IMR-90 (cell line): ENCODE results near the gene MAPK8IP1. TPM values are rescaled to one million over a fixed set of nuclear protein-coding genes. Genes with fewer than 3 reads are reported as not detected.

Source experiments
- ATAC-seq: fragments of 200-7000 bp; cut with Tn5 transposase; 2 replicates; pipeline ENCODE4 v1.9.1; 2020; ENCODE audit warnings: low read depth, mild to moderate bottlenecking, moderate library complexity
- BruUV-seq: library from RNA; stranded (reverse); fragments of 400-500 nt; replicated peaks from 2 replicates; lab custom pipeline; 2021; lab: Mats Ljungman, UMichigan
- CTCF ChIA-PET: fragments of 300-600 bp; formaldehyde crosslinking; extraction: SDS; loops from one replicate; lab custom pipeline; 2021; ENCODE audit warnings: antibody characterized with exemption; lab: Yijun Ruan, JAX
- POLR2A ChIA-PET: fragments of 300-600 bp; sonication (Branson Sonifier 250); formaldehyde crosslinking; loops from one replicate; lab custom pipeline; 2022; ENCODE audit warnings: antibody characterized with exemption; ENCODE audit not compliant: unreplicated experiment; lab: Charles Lee
- DNase-seq: peaks from one replicate; pipeline ENCODE4 v3.0.0; 2013
- H2AFZ ChIP-seq: replicated peaks from 2 replicates; pipeline ENCODE3; 2013; ENCODE audit warnings: low read length, mild to moderate bottlenecking; ENCODE audit not compliant: poor library complexity
- H2AK5ac ChIP-seq: 2 replicates; pipeline ENCODE4 v1.6.1; 2013; ENCODE audit warnings: low read depth, low read length, inconsistent platforms
- H2AK9ac ChIP-seq: replicated peaks from 2 replicates; pipeline ENCODE3; 2013; ENCODE audit warnings: mild to moderate bottlenecking, low read depth, low read length, moderate library complexity; ENCODE audit not compliant: poor library complexity
- H2BK120ac ChIP-seq: 2 replicates; pipeline ENCODE4 v1.6.1; 2013; ENCODE audit warnings: low read depth, low read length, inconsistent platforms
- H2BK15ac ChIP-seq: 3 replicates; pipeline ENCODE4 v1.6.1; 2013; ENCODE audit warnings: low read depth, low read length, inconsistent platforms
- H2BK20ac ChIP-seq: 2 replicates; pipeline ENCODE4 v1.6.1; 2013; ENCODE audit warnings: low read depth, mild to moderate bottlenecking, inconsistent platforms, low read length, moderate library complexity
- H2BK5ac ChIP-seq: 2 replicates; pipeline ENCODE4 v1.6.1; 2013; ENCODE audit warnings: mild to moderate bottlenecking, low read depth, low read length, inconsistent platforms; ENCODE audit not compliant: poor library complexity, severe bottlenecking
- H3K14ac ChIP-seq: replicated peaks from 2 replicates; pipeline ENCODE4 v1.6.1; 2013; ENCODE audit warnings: low read depth, low read length, inconsistent platforms
- H3K18ac ChIP-seq: 2 replicates; pipeline ENCODE4 v1.6.1; 2013; ENCODE audit warnings: low read depth, low read length, control low read depth
- H3K23ac ChIP-seq: 2 replicates; pipeline ENCODE4 v1.6.1; 2013; ENCODE audit warnings: low read depth, low read length, inconsistent platforms
- H3K27ac ChIP-seq: 2 replicates; pipeline ENCODE4 v1.5.1; 2013; ENCODE audit warnings: mild to moderate bottlenecking, control low read depth, low read length; ENCODE audit not compliant: insufficient read depth
- H3K27me3 ChIP-seq: 2 replicates; pipeline ENCODE4 v1.6.1; 2013; ENCODE audit warnings: low read length; ENCODE audit not compliant: control insufficient read depth, insufficient read depth
- H3K36me3 ChIP-seq: 2 replicates; pipeline ENCODE4 v1.6.1; 2013; ENCODE audit warnings: low read length, mixed read lengths; ENCODE audit not compliant: control insufficient read depth, insufficient read depth
- H3K4ac ChIP-seq: 2 replicates; pipeline ENCODE4 v1.6.1; 2013; ENCODE audit warnings: low read depth, low read length, inconsistent platforms
- H3K4me1 ChIP-seq: 2 replicates; pipeline ENCODE4 v1.6.1; 2013; ENCODE audit warnings: low read length, mixed read lengths; ENCODE audit not compliant: control insufficient read depth, insufficient read depth
- H3K4me2 ChIP-seq: 2 replicates; pipeline ENCODE4 v1.6.1; 2013; ENCODE audit warnings: low read depth, mild to moderate bottlenecking, control low read depth, low read length, moderate library complexity
- H3K4me3 ChIP-seq: 2 replicates; pipeline ENCODE4 v1.5.1; 2013; ENCODE audit warnings: low read depth, mild to moderate bottlenecking, control low read depth, low read length, moderate library complexity; ENCODE audit not compliant: insufficient read depth
- H3K56ac ChIP-seq: 2 replicates; pipeline ENCODE4 v1.6.1; 2013; ENCODE audit warnings: low read length, inconsistent platforms; ENCODE audit not compliant: insufficient read depth; ENCODE audit errors: extremely low read depth
- H3K79me1 ChIP-seq, 2 experiments: 2 replicates each; pipeline ENCODE4 v1.6.1; 2013; ENCODE audit warnings: low read length in 2 of 2, inconsistent platforms in 1 of 2, low read depth in 1 of 2
- H3K9ac ChIP-seq: 2 replicates; pipeline ENCODE4 v1.6.1; 2013; ENCODE audit warnings: low read depth, low read length, control low read depth
- H3K9me1 ChIP-seq: 2 replicates; pipeline ENCODE4 v1.6.1; 2013; ENCODE audit warnings: low read length, inconsistent platforms; ENCODE audit not compliant: insufficient read depth
- H3K9me3 ChIP-seq: 2 replicates; pipeline ENCODE4 v1.6.1; 2013; ENCODE audit warnings: low read length; ENCODE audit not compliant: control insufficient read depth, insufficient read depth
- H4K20me1 ChIP-seq: 2 replicates; pipeline ENCODE4 v1.6.1; 2013; ENCODE audit warnings: low read length, inconsistent platforms; ENCODE audit not compliant: insufficient read depth
- H4K5ac ChIP-seq: 2 replicates; pipeline ENCODE4 v1.6.1; 2013; ENCODE audit warnings: mild to moderate bottlenecking, low read depth, low read length, control low read depth
- H4K8ac ChIP-seq, 2 experiments: 2 replicates each; pipeline ENCODE4 v1.6.1; 2013; ENCODE audit warnings: low read depth in 2 of 2, low read length in 2 of 2, control low read depth in 1 of 2, inconsistent platforms in 1 of 2
- H4K91ac ChIP-seq: 2 replicates; pipeline ENCODE4 v1.6.1; 2013; ENCODE audit warnings: low read depth, low read length, inconsistent platforms; ENCODE audit not compliant: insufficient read depth
- BHLHE40 ChIP-seq: fragments of 150-350 bp; IDR thresholded peaks from 2 replicates; pipeline ENCODE4 v1.6.1; 2016; ENCODE audit warnings: mild to moderate bottlenecking, low read depth, low read length
- CEBPB ChIP-seq: IDR thresholded peaks from 2 replicates; pipeline ENCODE4 v1.6.1; 2012; ENCODE audit warnings: low read depth, low read length, improper control_type of control experiment
- CHD1 ChIP-seq: IDR thresholded peaks from 2 replicates; pipeline ENCODE4 v1.6.1; 2012; ENCODE audit warnings: low read depth, low read length, improper control_type of control experiment
- FOS ChIP-seq: fragments of 150-350 bp; IDR thresholded peaks from 2 replicates; pipeline ENCODE4 v1.6.1; 2016; ENCODE audit warnings: low read depth, low read length
- MXI1 ChIP-seq: IDR thresholded peaks from 2 replicates; pipeline ENCODE4 v1.6.1; 2012; ENCODE audit warnings: low read depth, mild to moderate bottlenecking, low read length, moderate library complexity, borderline replicate concordance
- NFE2L2 ChIP-seq: fragments of 150-350 bp; IDR thresholded peaks from 2 replicates; pipeline ENCODE4 v1.6.1; 2016; ENCODE audit warnings: low read depth, mild to moderate bottlenecking, low read length
- POLR2A ChIP-seq: IDR thresholded peaks from 2 replicates; pipeline ENCODE4 v1.6.1; 2012; ENCODE audit warnings: mild to moderate bottlenecking, low read depth, low read length
- RAD21 ChIP-seq: IDR thresholded peaks from 2 replicates; pipeline ENCODE4 v1.6.1; 2012; ENCODE audit warnings: low read length, improper control_type of control experiment
- RCOR1 ChIP-seq: IDR thresholded peaks from 2 replicates; pipeline ENCODE4 v1.6.1; 2012; ENCODE audit warnings: mild to moderate bottlenecking, low read length, improper control_type of control experiment; ENCODE audit not compliant: insufficient replicate concordance
- RFX5 ChIP-seq: IDR thresholded peaks from 2 replicates; pipeline ENCODE4 v1.8.0; 2012; ENCODE audit warnings: low read depth, mild to moderate bottlenecking, low read length, moderate library complexity
- SMC3 ChIP-seq: fragments of 150-350 bp; IDR thresholded peaks from 2 replicates; pipeline ENCODE4 v1.6.1; 2016; ENCODE audit warnings: low read depth, mild to moderate bottlenecking, antibody characterized with exemption, low read length, moderate library complexity
- USF2 ChIP-seq: fragments of 150-350 bp; IDR thresholded peaks from 2 replicates; pipeline ENCODE4 v1.6.1; 2017; ENCODE audit warnings: mild to moderate bottlenecking, antibody characterized with exemption, low read length, low read depth
- WGBS, 2 experiments: methylation state at CpG; one replicate each; pipeline versions ENCODE4 v1.1.5 to v1.1.7; 2013; ENCODE audit warnings: missing lambda C conversion rate in 2 of 2; ENCODE audit not compliant: insufficient read length in 1 of 2; ENCODE audit errors: extremely low coverage in 2 of 2; 5-methylcytosine and 5-hydroxymethylcytosine counted together
- dilution Hi-C: fragments of 300-500 bp; cut with HindIII; formaldehyde crosslinking; loops from one replicate; pipeline ENCODE4 v1.14.3; 2018; ENCODE audit warnings: low sequenced_read_pairs; ENCODE audit not compliant: unreplicated experiment
- in situ Hi-C: fragments of 300-500 bp; cut with MboI; formaldehyde crosslinking; loops from 3 replicates; pipeline ENCODE4 v1.14.3; 2019; ENCODE audit warnings: low sequenced_read_pairs, inconsistent platforms, mixed read lengths
- intact Hi-C: fragments of 100-400 bp; cut with micrococcal nuclease; formaldehyde crosslinking; loops from 2 replicates; pipeline ENCODE4 v1.10.0; 2022
- polyA plus RNA-seq, 3 experiments: library from polyadenylated mRNA; depleted of rRNA; stranded (reverse); fragments of >200 nt; gene quantifications; 2 replicates each; pipeline ENCODE4 v1.2.3, GENCODE V29; 2012; ENCODE audit warnings: low replicate concordance in 1 of 3
- total RNA-seq: library from RNA; depleted of rRNA; stranded (reverse); fragments of >200 nt; gene quantifications from 2 replicates; pipeline ENCODE4 v1.2.3, GENCODE V29; 2012
- TF ChIP-seq, protein P1 (sequence below): conservative IDR thresholded peaks from 2 replicates; pipeline ENCODE4 v1.5.1; 2012; ENCODE audit warnings: mild to moderate bottlenecking, low read depth, low read length, improper control_type of control experiment

The MAPK8IP1 gene
- total and polyA plus RNA-seq, 2 of the 4 experiments (the other 2 are of a cell fraction): 6.5 to 9.6 TPM

DNA sequence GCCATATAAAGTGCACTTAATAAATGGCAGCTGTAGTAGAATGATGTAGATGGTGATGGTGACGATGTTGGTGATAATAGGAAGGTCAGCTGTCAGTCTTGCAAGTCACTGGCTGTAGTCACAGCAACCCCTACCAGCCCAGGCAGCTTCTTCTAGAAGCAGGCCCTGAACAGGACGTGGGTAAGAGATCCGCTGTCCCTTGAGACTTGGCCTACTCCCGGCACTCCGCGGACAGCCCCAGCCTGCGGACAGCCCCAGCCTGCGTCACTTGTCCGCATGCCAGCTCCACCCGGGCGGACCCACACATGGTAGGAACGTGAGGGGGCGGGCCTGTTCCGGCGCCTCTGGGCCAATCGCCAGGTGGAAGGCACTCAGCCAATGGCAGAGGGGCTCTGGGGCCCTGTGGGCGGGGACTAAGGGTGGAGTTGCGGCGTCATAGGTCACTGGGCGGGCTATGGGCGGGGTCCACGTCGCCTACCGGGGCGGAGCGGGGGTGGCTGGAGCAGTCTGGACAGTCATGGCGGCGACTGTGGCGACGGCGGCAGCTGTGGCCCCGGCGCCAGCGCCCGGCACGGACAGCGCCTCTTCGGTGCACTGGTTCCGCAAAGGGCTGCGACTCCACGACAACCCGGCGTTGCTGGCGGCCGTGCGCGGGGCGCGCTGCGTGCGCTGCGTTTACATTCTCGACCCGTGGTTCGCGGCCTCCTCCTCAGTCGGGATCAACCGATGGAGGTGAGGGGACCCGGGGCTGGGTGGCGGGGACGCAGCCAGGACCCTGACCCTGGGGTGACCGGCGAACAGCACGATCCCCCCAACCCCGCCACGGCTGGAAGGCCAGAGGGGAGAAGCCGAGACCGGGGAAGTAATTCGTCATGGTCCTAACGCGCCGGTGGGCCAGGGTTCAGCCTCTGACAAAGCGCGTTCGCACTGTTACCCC lies 38.2 kb upstream of the MAPK8IP1 start, which contains the start of gene CRY2:
CRY2 (plus strand) TSS at position 502 of the 937 bp plus-strand sequence; CDS start at position 518, 16 bp downstream.
- 0 out of 3 replicates have a peak within 1 kb of the TSS, but pooled peaks have one; percentile 13 for H2BK15ac ChIP-seq
- no peak within 1 kb of the TSS; the same call in 1 of the 2 replicates for H2BK20ac ChIP-seq
- H3K23ac ChIP-seq: peak within 1 kb of the TSS; percentile 99
- H3K36me3 ChIP-seq: no peaks in the 10 kb centered on the region
- peak within 1 kb of the TSS; percentile 99 for H2AFZ ChIP-seq
- peak within 1 kb of the TSS; percentile 97 for H3K4me3 ChIP-seq
- H4K8ac ChIP-seq: peak within 1 kb of the TSS; percentile 22 to 74; a peak in 3 of 4 replicates
- peak within 1 kb of the TSS; percentile 83 for H3K4ac ChIP-seq
- DNase-seq (peak; percentile 96), ATAC-seq (peak; percentile 97)
- H2AK9ac ChIP-seq: peak within 1 kb of the TSS; percentile 93
- POLR2A ChIA-PET: no interaction called here
- no peaks in the 10 kb centered on the region for H3K9me3 ChIP-seq
- peak within 1 kb of the TSS; percentile 79 for H2BK5ac ChIP-seq
- in situ Hi-C loops (no loop called here), dilution Hi-C loops (no loop called here), intact Hi-C loops (loop anchor here (1.0 to 10.0 kb wide), 2 partner anchors 12 to 158 kb away; no protein-coding TSS in a partner anchor)
- peaks cover 28% of the 10 kb centered on the region for H4K20me1 ChIP-seq
- CTCF ChIA-PET: interaction anchor here (1.0 to 1.4 kb wide), 3 partner anchors 14 to 25 kb away, joined by 3 to 4 read pairs (median 3); no protein-coding TSS in a partner anchor
- peaks cover 8% of the 10 kb centered on the region for H3K4me1 ChIP-seq
- no TSS peak for BruUV-seq
- peak within 1 kb of the TSS; percentile 95 for H3K9ac ChIP-seq
- peak within 1 kb of the TSS; percentile 89; the same call in 1 of the 2 replicates for H2AK5ac ChIP-seq
- H3K27me3 ChIP-seq: no peaks in the 10 kb centered on the region
- H3K79me1 ChIP-seq: peaks cover 10 to 44% of the 10 kb centered on the region in 2 experiments
- peak within 1 kb of the TSS; percentile 99 for H3K14ac ChIP-seq
- H3K27ac ChIP-seq: peak within 1 kb of the TSS; percentile 90
- 1% methylated on average over 59 of the region's 75 CpGs; no CpG with 5 or more reads in 1 of the 2 experiments for WGBS, 2 experiments
- peak within 1 kb of the TSS; percentile 44; the same call in 1 of the 2 replicates for H4K5ac ChIP-seq
- peaks cover 12% of the 10 kb centered on the region for H3K9me1 ChIP-seq
- H4K91ac ChIP-seq: peak within 1 kb of the TSS; percentile 62; the same call in 1 of the 2 replicates
- H3K18ac ChIP-seq: peak within 1 kb of the TSS; percentile 53
- peak within 1 kb of the TSS; percentile 54 for H2BK120ac ChIP-seq
- H3K56ac ChIP-seq: peak within 1 kb of the TSS; percentile 80
- H3K4me2 ChIP-seq: peak within 1 kb of the TSS; percentile 93
- peak; percentile 50 for TF ChIP-seq USF2
- no peak for TF ChIP-seq SMC3
- TF ChIP-seq MXI1: peak; percentile 59; the same call in 1 of the 2 replicates
- TF ChIP-seq CEBPB: no peak
- TF ChIP-seq, protein P1, sequence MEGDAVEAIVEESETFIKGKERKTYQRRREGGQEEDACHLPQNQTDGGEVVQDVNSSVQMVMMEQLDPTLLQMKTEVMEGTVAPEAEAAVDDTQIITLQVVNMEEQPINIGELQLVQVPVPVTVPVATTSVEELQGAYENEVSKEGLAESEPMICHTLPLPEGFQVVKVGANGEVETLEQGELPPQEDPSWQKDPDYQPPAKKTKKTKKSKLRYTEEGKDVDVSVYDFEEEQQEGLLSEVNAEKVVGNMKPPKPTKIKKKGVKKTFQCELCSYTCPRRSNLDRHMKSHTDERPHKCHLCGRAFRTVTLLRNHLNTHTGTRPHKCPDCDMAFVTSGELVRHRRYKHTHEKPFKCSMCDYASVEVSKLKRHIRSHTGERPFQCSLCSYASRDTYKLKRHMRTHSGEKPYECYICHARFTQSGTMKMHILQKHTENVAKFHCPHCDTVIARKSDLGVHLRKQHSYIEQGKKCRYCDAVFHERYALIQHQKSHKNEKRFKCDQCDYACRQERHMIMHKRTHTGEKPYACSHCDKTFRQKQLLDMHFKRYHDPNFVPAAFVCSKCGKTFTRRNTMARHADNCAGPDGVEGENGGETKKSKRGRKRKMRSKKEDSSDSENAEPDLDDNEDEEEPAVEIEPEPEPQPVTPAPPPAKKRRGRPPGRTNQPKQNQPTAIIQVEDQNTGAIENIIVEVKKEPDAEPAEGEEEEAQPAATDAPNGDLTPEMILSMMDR: no peak
- no peak for TF ChIP-seq FOS
- TF ChIP-seq RAD21: peak; percentile 15; the same call in 1 of the 2 replicates
- peak; percentile 98 for TF ChIP-seq BHLHE40
- TF ChIP-seq RFX5: no peak
- TF ChIP-seq NFE2L2: no peak
- TF ChIP-seq RCOR1: no peak
- TF ChIP-seq CHD1: peak; percentile 65; the same call in 1 of the 2 replicates
- peak; percentile 97 for TF ChIP-seq POLR2A
